HepG2 (cell line): Measurements from ENCODE around the gene CYP19A1. TPM values are rescaled to one million over a fixed set of nuclear protein-coding genes. Genes with fewer than 3 reads are reported as not detected.

Experiments
- ARNTL ChIP-seq: sonication (generic); formaldehyde crosslinking; IDR thresholded peaks from 2 replicates; pipeline ENCODE4 v1.4.0; 2020; ENCODE audit warnings: mild to moderate bottlenecking, missing genetic modification reagents
- ATF2 ChIP-seq: sonication (generic); formaldehyde crosslinking; IDR thresholded peaks from 2 replicates; pipeline ENCODE4 v1.4.0; 2020; ENCODE audit warnings: missing genetic modification reagents
- DRAP1 ChIP-seq: IDR thresholded peaks from 2 replicates; pipeline ENCODE4 v1.6.1; 2016; ENCODE audit warnings: missing genetic modification reagents, missing compliant biosample characterization
- GABPB1 ChIP-seq: IDR thresholded peaks from 2 replicates; pipeline ENCODE4 v1.6.1; 2016; ENCODE audit warnings: mild to moderate bottlenecking, missing genetic modification reagents, moderate library complexity, missing compliant biosample characterization
- KLF15 ChIP-seq: sonication (generic); formaldehyde crosslinking; IDR thresholded peaks from 2 replicates; pipeline ENCODE4 v1.8.1; 2023; ENCODE audit warnings: borderline replicate concordance, mild to moderate bottlenecking, inconsistent platforms, missing genetic modification reagents, mixed read lengths
- MED1 ChIP-seq: sonication (generic); formaldehyde crosslinking; IDR thresholded peaks from 2 replicates; pipeline ENCODE4 v1.4.0; 2020; ENCODE audit warnings: missing genetic modification reagents
- PHF21A ChIP-seq: sonication (generic); formaldehyde crosslinking; IDR thresholded peaks from 2 replicates; pipeline ENCODE4 v1.5.0; 2020; ENCODE audit warnings: mild to moderate bottlenecking, missing genetic modification reagents
- PLRG1 ChIP-seq: fragments of 450-650 bp; conservative IDR thresholded peaks from 2 replicates; pipeline ENCODE4 v1.6.1; 2016
- TBX2 ChIP-seq: sonication (generic); formaldehyde crosslinking; IDR thresholded peaks from 2 replicates; pipeline ENCODE4 v1.5.0; 2020; ENCODE audit warnings: missing genetic modification reagents, mild to moderate bottlenecking, borderline replicate concordance
- ZBTB7B ChIP-seq: sonication (generic); formaldehyde crosslinking; IDR thresholded peaks from 2 replicates; pipeline ENCODE4 v1.4.0; 2020; ENCODE audit warnings: missing genetic modification reagents
- ZMYM2 ChIP-seq: sonication (generic); formaldehyde crosslinking; IDR thresholded peaks from 2 replicates; pipeline ENCODE4 v1.8.0; 2022; ENCODE audit warnings: mild to moderate bottlenecking, missing genetic modification reagents
- ZNF101 ChIP-seq: sonication (generic); formaldehyde crosslinking; IDR thresholded peaks from 2 replicates; pipeline ENCODE4 v1.4.0; 2020; ENCODE audit warnings: mild to moderate bottlenecking, low read depth, missing genetic modification reagents, borderline replicate concordance
- ZNF121 ChIP-seq: sonication (generic); formaldehyde crosslinking; IDR thresholded peaks from 2 replicates; pipeline ENCODE4 v1.5.0; 2020; ENCODE audit warnings: mild to moderate bottlenecking, missing genetic modification reagents
- ZNF503 ChIP-seq: sonication (generic); formaldehyde crosslinking; IDR thresholded peaks from 2 replicates; pipeline ENCODE4 v1.4.0; 2020; ENCODE audit warnings: missing genetic modification reagents
- ZNF597 ChIP-seq: sonication (generic); formaldehyde crosslinking; IDR thresholded peaks from 2 replicates; pipeline ENCODE4 v1.5.0; 2020; ENCODE audit warnings: missing genetic modification reagents
- ZSCAN30 ChIP-seq: sonication (generic); formaldehyde crosslinking; IDR thresholded peaks from 2 replicates; pipeline ENCODE4 v1.5.0; 2020; ENCODE audit warnings: mild to moderate bottlenecking, missing genetic modification reagents
- polyA plus RNA-seq, 8 experiments: library from polyadenylated mRNA; depleted of rRNA in 3 of 8; stranded (reverse) in 7 of 8; unstranded in 1 of 8; fragments of >200 nt; fragmentation: Illumina TruSeq in 4 of 8; extraction: Trizol in 4 of 8; gene quantifications; 2 replicates each; pipeline versions ENCODE4 v1.2.1 to v1.2.3, GENCODE V29; 2011 to 2016; ENCODE audit warnings: low read depth in 4 of 8, missing spikeins in 1 of 8, mixed read lengths in 1 of 8; ENCODE audit not compliant: insufficient read depth in 1 of 8
- total RNA-seq, 5 experiments: library from RNA; depleted of rRNA; stranded (reverse); fragments of >200 nt; fragmentation: Illumina TruSeq; extraction: Trizol; gene quantifications; 2 replicates each; pipeline ENCODE4 v1.2.3, GENCODE V29; 2016; ENCODE audit warnings: low read depth in 1 of 5
- TF ChIP-seq, protein P1 (sequence below): IDR thresholded peaks from 2 replicates; pipeline ENCODE4 v1.4.0; 2020; ENCODE audit warnings: mild to moderate bottlenecking, missing genetic modification reagents
- TF ChIP-seq, protein P2 (sequence below): sonication (generic); formaldehyde crosslinking; IDR thresholded peaks from 2 replicates; pipeline ENCODE4 v1.4.0; 2020; ENCODE audit warnings: low read depth, mild to moderate bottlenecking, missing genetic modification reagents

The CYP19A1 gene
- total and polyA plus RNA-seq, 2 of the 13 experiments (the other 11 are each of a cell fraction or from before 2014, with no cell fraction given) = 10.9 to 23.0 TPM

DNA sequence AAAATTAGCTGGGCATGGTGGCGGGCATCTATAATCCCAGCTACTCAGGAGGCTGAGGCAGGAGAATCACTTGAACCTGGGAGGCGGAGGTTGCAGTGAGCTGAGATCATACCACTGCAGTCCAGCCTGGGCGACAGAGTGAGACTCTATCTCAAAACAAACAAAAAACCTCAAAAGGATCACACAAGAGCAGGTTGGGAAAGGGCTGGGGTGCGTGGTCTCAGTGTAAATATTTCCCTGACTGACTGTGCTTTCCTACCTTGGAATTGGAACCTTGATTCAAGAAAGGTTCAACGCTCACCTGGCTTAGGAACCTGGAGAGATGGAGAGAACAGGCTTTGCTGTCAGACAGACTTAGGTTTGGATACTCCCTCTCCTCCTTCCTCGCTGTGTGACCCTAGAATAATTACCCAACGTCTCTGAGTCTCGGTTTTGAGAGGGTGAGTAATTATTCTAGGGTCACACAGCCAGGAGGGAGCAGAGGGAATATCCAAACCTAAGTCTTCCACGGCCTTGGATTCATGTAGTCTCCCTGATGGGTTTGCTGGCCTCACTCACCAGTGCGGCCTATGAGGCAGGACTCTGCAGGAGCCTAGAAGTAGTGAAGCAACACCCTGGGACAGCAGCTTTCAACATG, 24.6 kb downstream of the CYP19A1 start (continued):
- TF ChIP-seq PLRG1 (no peak), ZBTB7B (CRISPR knock-in tag) (peak; percentile 78; the same call in 1 of the 2 replicates), TBX2 (CRISPR knock-in tag) (peak; percentile 71; the same call in 1 of the 2 replicates), PHF21A (peak; percentile 75), DRAP1 (CRISPR knock-in tag) (peak; percentile 37; the same call in 1 of the 2 replicates), ZNF101 (CRISPR knock-in tag) (no peak), ARNTL (CRISPR knock-in tag) (no peak), ZSCAN30 (no peak), ATF2 (CRISPR knock-in tag) (peak; percentile 71; the same call in 1 of the 2 replicates), MED1 (CRISPR knock-in tag) (peak; percentile 93), ZMYM2 (CRISPR knock-in tag) (peak; percentile 92), ZNF121 (CRISPR knock-in tag) (peak; percentile 93), KLF15 (CRISPR knock-in tag) (no peak), ZNF597 (CRISPR knock-in tag) (no peak), ZNF503 (CRISPR knock-in tag) (0 out of 2 replicates have a peak, but pooled peaks have one; percentile 63), GABPB1 (CRISPR knock-in tag) (peak; percentile 18; the same call in 1 of the 2 replicates)
- TF ChIP-seq, protein P1, sequence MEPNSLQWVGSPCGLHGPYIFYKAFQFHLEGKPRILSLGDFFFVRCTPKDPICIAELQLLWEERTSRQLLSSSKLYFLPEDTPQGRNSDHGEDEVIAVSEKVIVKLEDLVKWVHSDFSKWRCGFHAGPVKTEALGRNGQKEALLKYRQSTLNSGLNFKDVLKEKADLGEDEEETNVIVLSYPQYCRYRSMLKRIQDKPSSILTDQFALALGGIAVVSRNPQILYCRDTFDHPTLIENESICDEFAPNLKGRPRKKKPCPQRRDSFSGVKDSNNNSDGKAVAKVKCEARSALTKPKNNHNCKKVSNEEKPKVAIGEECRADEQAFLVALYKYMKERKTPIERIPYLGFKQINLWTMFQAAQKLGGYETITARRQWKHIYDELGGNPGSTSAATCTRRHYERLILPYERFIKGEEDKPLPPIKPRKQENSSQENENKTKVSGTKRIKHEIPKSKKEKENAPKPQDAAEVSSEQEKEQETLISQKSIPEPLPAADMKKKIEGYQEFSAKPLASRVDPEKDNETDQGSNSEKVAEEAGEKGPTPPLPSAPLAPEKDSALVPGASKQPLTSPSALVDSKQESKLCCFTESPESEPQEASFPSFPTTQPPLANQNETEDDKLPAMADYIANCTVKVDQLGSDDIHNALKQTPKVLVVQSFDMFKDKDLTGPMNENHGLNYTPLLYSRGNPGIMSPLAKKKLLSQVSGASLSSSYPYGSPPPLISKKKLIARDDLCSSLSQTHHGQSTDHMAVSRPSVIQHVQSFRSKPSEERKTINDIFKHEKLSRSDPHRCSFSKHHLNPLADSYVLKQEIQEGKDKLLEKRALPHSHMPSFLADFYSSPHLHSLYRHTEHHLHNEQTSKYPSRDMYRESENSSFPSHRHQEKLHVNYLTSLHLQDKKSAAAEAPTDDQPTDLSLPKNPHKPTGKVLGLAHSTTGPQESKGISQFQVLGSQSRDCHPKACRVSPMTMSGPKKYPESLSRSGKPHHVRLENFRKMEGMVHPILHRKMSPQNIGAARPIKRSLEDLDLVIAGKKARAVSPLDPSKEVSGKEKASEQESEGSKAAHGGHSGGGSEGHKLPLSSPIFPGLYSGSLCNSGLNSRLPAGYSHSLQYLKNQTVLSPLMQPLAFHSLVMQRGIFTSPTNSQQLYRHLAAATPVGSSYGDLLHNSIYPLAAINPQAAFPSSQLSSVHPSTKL (CRISPR knock-in tag) = peak; percentile 93
- TF ChIP-seq, protein P2, sequence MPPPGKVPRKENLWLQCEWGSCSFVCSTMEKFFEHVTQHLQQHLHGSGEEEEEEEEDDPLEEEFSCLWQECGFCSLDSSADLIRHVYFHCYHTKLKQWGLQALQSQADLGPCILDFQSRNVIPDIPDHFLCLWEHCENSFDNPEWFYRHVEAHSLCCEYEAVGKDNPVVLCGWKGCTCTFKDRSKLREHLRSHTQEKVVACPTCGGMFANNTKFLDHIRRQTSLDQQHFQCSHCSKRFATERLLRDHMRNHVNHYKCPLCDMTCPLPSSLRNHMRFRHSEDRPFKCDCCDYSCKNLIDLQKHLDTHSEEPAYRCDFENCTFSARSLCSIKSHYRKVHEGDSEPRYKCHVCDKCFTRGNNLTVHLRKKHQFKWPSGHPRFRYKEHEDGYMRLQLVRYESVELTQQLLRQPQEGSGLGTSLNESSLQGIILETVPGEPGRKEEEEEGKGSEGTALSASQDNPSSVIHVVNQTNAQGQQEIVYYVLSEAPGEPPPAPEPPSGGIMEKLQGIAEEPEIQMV (CRISPR knock-in tag) = no peak
